ENCODE results near the gene TMBIM6.

TMBIM6 gene

DNA sequence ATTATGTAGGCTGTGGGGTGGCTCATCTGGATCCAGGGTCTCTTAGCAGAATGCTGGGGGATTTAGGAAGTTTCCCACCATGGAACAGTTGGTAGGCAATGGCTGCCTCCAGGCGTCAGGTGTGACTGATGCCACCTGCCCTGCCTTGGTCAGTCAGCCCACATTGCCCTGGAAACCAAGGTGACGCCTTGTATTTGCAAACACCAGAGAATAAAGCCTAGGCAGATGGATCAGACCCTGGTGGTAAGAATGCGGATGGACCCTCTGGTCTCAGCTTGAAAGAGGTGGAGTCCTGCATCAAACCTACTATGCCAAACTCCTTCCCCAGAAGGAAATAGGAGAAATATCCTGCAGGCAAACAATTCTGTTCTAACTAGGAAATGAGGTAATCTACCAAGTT lies 48.6 kb downstream of the TMBIM6 start:
- Histone ChIP-seq H3K9ac (ENCODE audit: low read length) (no peak overlapping the region), H3K4me3 (ENCODE audit: low read length) (no peak overlapping the region), H2AFZ (ENCODE audit: low read length) (no peak overlapping the region), H4K20me1 (ENCODE audit: insufficient read depth, low read length) (no peaks in the 10 kb centered on the region), H3K4me1 (ENCODE audit: low read length) (no peaks in the 10 kb centered on the region), H3K4me2 (ENCODE audit: low read depth, low read length) (no peak overlapping the region), H3K27ac (ENCODE audit: low read length) (no peak overlapping the region), H3K36me3 (replicated peaks; ENCODE audit: insufficient read depth, low read length) (no peaks in the 10 kb centered on the region), H3K27me3 (replicated peaks; ENCODE audit: insufficient read depth, low read length) (peaks cover 11% of the 10 kb centered on the region), H3F3A (ENCODE audit: insufficient read depth, low read length) (no peaks in the 10 kb centered on the region), H3K9me2 (replicated peaks; ENCODE audit: insufficient read depth, low read length) (no peaks in the 10 kb centered on the region), H3K9me3 (replicated peaks; ENCODE audit: insufficient read depth, low read length) (no peaks in the 10 kb centered on the region), H3K79me2 (ENCODE audit: low read length) (no peaks in the 10 kb centered on the region)
- no peak for DNase-seq
- no peak for TF ChIP-seq EZH2 (optimal IDR thresholded peaks at IDR 0.05; ENCODE audit: low read depth, low read length)

DNA sequence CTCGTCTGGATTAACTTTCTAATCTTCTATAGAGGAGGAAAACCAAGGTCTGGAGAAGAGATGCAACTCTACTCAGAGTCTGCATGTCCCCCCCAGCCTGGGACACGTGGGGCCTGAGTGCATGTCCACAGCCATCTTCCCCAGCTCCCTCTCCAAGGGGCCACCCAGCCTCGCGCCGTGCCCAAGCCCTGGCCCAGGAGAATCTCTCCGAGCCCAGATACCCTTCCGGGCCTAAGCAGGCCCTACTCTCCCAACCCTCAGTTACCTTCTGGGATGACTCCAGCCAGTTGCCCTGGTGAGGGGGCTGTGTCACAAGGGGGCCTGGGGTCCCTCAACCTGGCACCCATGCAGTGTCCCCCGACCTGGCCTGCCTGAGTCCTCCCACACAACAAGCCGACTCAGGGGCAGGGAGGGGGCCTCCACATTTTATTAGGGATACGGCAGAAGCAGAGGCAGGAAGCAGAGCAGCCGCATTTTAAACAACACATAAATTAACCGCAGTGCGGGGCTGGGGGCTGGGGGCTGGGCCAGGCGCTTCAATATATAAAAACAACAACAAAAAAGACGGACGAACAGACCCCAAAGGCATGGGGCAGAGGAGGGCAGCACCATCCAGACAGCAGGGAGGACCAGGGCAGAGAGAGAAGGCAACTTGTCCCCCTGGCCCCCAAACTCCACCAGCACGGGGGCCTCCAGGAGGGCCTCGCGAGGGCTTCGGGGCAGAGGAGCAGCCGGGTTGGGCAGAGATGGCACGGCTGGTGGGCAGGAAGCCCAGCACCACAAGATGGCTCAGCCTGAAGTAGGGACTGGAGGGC lies 49.6 kb downstream of the TMBIM6 start:
- TF ChIP-seq, protein P1, sequence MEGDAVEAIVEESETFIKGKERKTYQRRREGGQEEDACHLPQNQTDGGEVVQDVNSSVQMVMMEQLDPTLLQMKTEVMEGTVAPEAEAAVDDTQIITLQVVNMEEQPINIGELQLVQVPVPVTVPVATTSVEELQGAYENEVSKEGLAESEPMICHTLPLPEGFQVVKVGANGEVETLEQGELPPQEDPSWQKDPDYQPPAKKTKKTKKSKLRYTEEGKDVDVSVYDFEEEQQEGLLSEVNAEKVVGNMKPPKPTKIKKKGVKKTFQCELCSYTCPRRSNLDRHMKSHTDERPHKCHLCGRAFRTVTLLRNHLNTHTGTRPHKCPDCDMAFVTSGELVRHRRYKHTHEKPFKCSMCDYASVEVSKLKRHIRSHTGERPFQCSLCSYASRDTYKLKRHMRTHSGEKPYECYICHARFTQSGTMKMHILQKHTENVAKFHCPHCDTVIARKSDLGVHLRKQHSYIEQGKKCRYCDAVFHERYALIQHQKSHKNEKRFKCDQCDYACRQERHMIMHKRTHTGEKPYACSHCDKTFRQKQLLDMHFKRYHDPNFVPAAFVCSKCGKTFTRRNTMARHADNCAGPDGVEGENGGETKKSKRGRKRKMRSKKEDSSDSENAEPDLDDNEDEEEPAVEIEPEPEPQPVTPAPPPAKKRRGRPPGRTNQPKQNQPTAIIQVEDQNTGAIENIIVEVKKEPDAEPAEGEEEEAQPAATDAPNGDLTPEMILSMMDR (IDR thresholded peaks at IDR 0.05; ENCODE audit: low read length) = no peak
- TF ChIP-seq EZH2phosphoT487 (IDR thresholded peaks at IDR 0.05; ENCODE audit: low read length) (no peak), EZH2 (optimal IDR thresholded peaks at IDR 0.05; ENCODE audit: low read depth, low read length) (no peak)
- H3K4me3 ChIP-seq (ENCODE audit: low read length) = no peak overlapping the region
- no peaks in the 10 kb centered on the region for H3F3A ChIP-seq (ENCODE audit: insufficient read depth, low read length)
- H3K36me3 ChIP-seq (replicated peaks; ENCODE audit: insufficient read depth, low read length) = no peaks in the 10 kb centered on the region
- H4K20me1 ChIP-seq (ENCODE audit: insufficient read depth, low read length) = no peaks in the 10 kb centered on the region
- peaks cover 11% of the 10 kb centered on the region for H3K27me3 ChIP-seq (replicated peaks; ENCODE audit: insufficient read depth, low read length)
- no peaks in the 10 kb centered on the region for H3K9me3 ChIP-seq (replicated peaks; ENCODE audit: insufficient read depth, low read length)
- H3K4me2 ChIP-seq (ENCODE audit: low read depth, low read length) = no peak overlapping the region
- H3K79me2 ChIP-seq (ENCODE audit: low read length) = no peaks in the 10 kb centered on the region
- no peaks in the 10 kb centered on the region for H3K4me1 ChIP-seq (ENCODE audit: low read length)
- no peak overlapping the region for H2AFZ ChIP-seq (ENCODE audit: low read length)
- no peak overlapping the region for H3K9ac ChIP-seq (ENCODE audit: low read length)
- DNase-seq = no peak
- H3K9me2 ChIP-seq (replicated peaks; ENCODE audit: insufficient read depth, low read length) = no peaks in the 10 kb centered on the region
- H3K27ac ChIP-seq (ENCODE audit: low read length) = no peak overlapping the region

DNA sequence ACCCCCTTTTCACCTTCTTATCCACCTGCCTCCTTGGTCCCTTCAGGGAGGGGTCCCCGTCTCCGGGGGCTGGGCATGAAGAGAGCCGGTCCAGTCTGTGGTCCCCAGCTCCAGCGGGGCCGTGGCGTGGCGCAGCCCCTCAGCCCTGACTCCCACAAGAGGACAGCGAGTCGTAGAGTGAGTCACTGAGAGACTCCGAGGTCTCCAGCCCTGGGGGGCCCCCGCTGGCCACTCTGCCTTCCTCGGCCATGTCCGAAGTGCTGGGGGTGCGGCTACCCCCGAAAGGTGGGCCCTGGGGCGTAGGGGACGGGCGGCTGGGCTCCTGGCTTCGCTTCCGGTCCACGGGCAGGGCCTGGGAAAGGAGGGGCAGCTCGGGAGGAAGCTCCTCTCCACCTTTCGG lies 50.3 kb downstream of the TMBIM6 start:
- no peak overlapping the region for H3K4me3 ChIP-seq (ENCODE audit: low read length)
- H3K9me3 ChIP-seq (replicated peaks; ENCODE audit: insufficient read depth, low read length) = no peaks in the 10 kb centered on the region
- H2AFZ ChIP-seq (ENCODE audit: low read length) = no peak overlapping the region
- H3K9me2 ChIP-seq (replicated peaks; ENCODE audit: insufficient read depth, low read length) = no peaks in the 10 kb centered on the region
- H3K36me3 ChIP-seq (replicated peaks; ENCODE audit: insufficient read depth, low read length) = no peaks in the 10 kb centered on the region
- no peak overlapping the region for H3K27ac ChIP-seq (ENCODE audit: low read length)
- no peak overlapping the region for H3K4me2 ChIP-seq (ENCODE audit: low read depth, low read length)
- H4K20me1 ChIP-seq (ENCODE audit: insufficient read depth, low read length) = no peaks in the 10 kb centered on the region
- TF ChIP-seq, protein P1 (IDR thresholded peaks at IDR 0.05; ENCODE audit: low read length) = no peak
- TF ChIP-seq EZH2phosphoT487 (IDR thresholded peaks at IDR 0.05; ENCODE audit: low read length) (no peak), EZH2 (optimal IDR thresholded peaks at IDR 0.05; ENCODE audit: low read depth, low read length) (no peak)
- no peaks in the 10 kb centered on the region for H3F3A ChIP-seq (ENCODE audit: insufficient read depth, low read length)
- H3K27me3 ChIP-seq (replicated peaks; ENCODE audit: insufficient read depth, low read length) = peaks cover 11% of the 10 kb centered on the region
- H3K9ac ChIP-seq (ENCODE audit: low read length) = no peak overlapping the region
- H3K4me1 ChIP-seq (ENCODE audit: low read length) = no peaks in the 10 kb centered on the region
- H3K79me2 ChIP-seq (ENCODE audit: low read length) = no peaks in the 10 kb centered on the region
- DNase-seq = no peak
